PFSK-1 (cell line): Measurements from ENCODE around the gene GRIN2A.

Source experiments
- FOXP2 ChIP-seq: optimal IDR thresholded peaks from 2 replicates; pipeline ENCODE3; 2011; ENCODE audit warnings: borderline replicate concordance, control low read depth, inconsistent platforms; ENCODE audit not compliant: insufficient read depth; ENCODE audit errors: extremely low read length, extremely low read depth
- POLR2AphosphoS5 ChIP-seq: IDR thresholded peaks from 2 replicates; pipeline ENCODE4 v1.6.1; 2012; ENCODE audit warnings: low read depth, mild to moderate bottlenecking, control low read depth, low read length, moderate library complexity
- REST ChIP-seq, 2 experiments: IDR thresholded peaks; 2 replicates each; pipeline versions ENCODE4 v1.6.1 to v1.8.0; 2011 to 2012; ENCODE audit warnings: low read depth in 2 of 2, low read length in 2 of 2, control low read depth in 1 of 2, inconsistent platforms in 1 of 2, mild to moderate bottlenecking in 1 of 2, moderate library complexity in 1 of 2; ENCODE audit not compliant: insufficient read depth in 1 of 2
- SIN3A ChIP-seq: IDR thresholded peaks from 2 replicates; pipeline ENCODE4 v1.6.1; 2012; ENCODE audit warnings: mild to moderate bottlenecking, low read length, moderate library complexity, borderline replicate concordance; ENCODE audit not compliant: insufficient read depth
- TAF1 ChIP-seq: IDR thresholded peaks from 2 replicates; pipeline ENCODE4 v1.6.1; 2012; ENCODE audit warnings: low read length, control low read depth, borderline replicate concordance; ENCODE audit not compliant: insufficient read depth

The GRIN2A gene

GRCh38 chr16:9908613-9909012 is 273.6 kb downstream of the GRIN2A start:
- TF ChIP-seq SIN3A (no peak), FOXP2 (no peak), POLR2AphosphoS5 (no peak), TAF1 (no peak), REST (IDR thresholded peaks at IDR 0.05; ENCODE audit: insufficient read depth in 1 of 2, low read depth in 2 of 2, low read length in 2 of 2) (no peak)

- no peak for TF ChIP-seq SIN3A
- no peak for TF ChIP-seq REST (IDR thresholded peaks at IDR 0.05; ENCODE audit: insufficient read depth in 1 of 2, low read depth in 2 of 2, low read length in 2 of 2)
- no peak for TF ChIP-seq POLR2AphosphoS5
- no peak for TF ChIP-seq FOXP2
- no peak for TF ChIP-seq TAF1
Measured at GRCh38 chr16:9907752-9908151, 274.5 kb downstream of the GRIN2A start.

GRCh38 chr16:9906218-9906617 is 276.0 kb downstream of the GRIN2A start:
- no peak for TF ChIP-seq TAF1
- TF ChIP-seq POLR2AphosphoS5, result no peak
- no peak for TF ChIP-seq REST (IDR thresholded peaks at IDR 0.05; ENCODE audit: insufficient read depth in 1 of 2, low read depth in 2 of 2, low read length in 2 of 2)
- TF ChIP-seq SIN3A, result no peak
- no peak for TF ChIP-seq FOXP2

GRCh38 chr16:9904526-9904925 is 277.7 kb downstream of the GRIN2A start:
- no peak for TF ChIP-seq FOXP2
- TF ChIP-seq REST (IDR thresholded peaks at IDR 0.05; ENCODE audit: insufficient read depth in 1 of 2, low read depth in 2 of 2, low read length in 2 of 2), result no peak
- no peak for TF ChIP-seq POLR2AphosphoS5
- no peak for TF ChIP-seq TAF1
- TF ChIP-seq SIN3A, result no peak

- TF ChIP-seq POLR2AphosphoS5, result no peak
- TF ChIP-seq FOXP2, result no peak
- no peak for TF ChIP-seq SIN3A
- no peak for TF ChIP-seq REST (IDR thresholded peaks at IDR 0.05; ENCODE audit: insufficient read depth in 1 of 2, low read depth in 2 of 2, low read length in 2 of 2)
- TF ChIP-seq TAF1, result no peak
Measured at GRCh38 chr16:9900576-9900975, 281.7 kb downstream of the GRIN2A start.
